HCT116 (cell line): ENCODE data around the gene NPEPL1. TPM values are rescaled to one million over a fixed set of nuclear protein-coding genes. Genes with fewer than 3 reads are reported as not detected.
"Not testable (repeated sequence)": the region's sequence is repeated elsewhere in the genome, so short reads cannot be mapped to it uniquely, and the experiment has no call there.

Source experiments
- ATAC-seq: fragments of 200-7000 bp; cut with Tn5 transposase; 2 replicates; pipeline ENCODE4 v1.9.1; 2020; ENCODE audit warnings: mild to moderate bottlenecking, moderate library complexity
- BruUV-seq: library from RNA; stranded (reverse); fragments of 400-500 nt; replicated peaks from 2 replicates; lab custom pipeline; 2021; lab: Mats Ljungman, UMichigan
- CTCF ChIA-PET: fragments of 300-600 bp; sonication (Branson Sonifier 250); formaldehyde crosslinking; loops from one replicate; lab custom pipeline; 2021; ENCODE audit warnings: antibody characterized with exemption; lab: Charles Lee
- POLR2A ChIA-PET: fragments of 300-600, 350-600 bp; sonication (Branson Sonifier 250); formaldehyde crosslinking; loops from one replicate; lab custom pipeline; 2021; ENCODE audit warnings: antibody characterized with exemption; lab: Charles Lee
- RAD21 ChIA-PET, 2 experiments: fragments of 300-600 bp; sonication (Branson Sonifier 250); formaldehyde crosslinking; loops; one replicate each; lab custom pipeline; 2023; ENCODE audit warnings: low total read pairs in 2 of 2; ENCODE audit not compliant: uncharacterized antibody in 2 of 2, unreplicated experiment in 2 of 2, low non-redundant PET in 1 of 2; lab: Charles Lee
- DNase-seq: peaks from one replicate; pipeline ENCODE4 v3.0.0-alpha.2; 2010; ENCODE audit warnings: low read depth, low spot score
- H2AFZ ChIP-seq: fragments of 200-600 bp; shearing (Covaris generic), sonication (generic); 2 replicates; pipeline ENCODE4 v1.6.1; 2017; ENCODE audit warnings: low read depth, mixed run types, mixed read lengths, antibody characterized with exemption, low read length; ENCODE audit not compliant: poor library complexity, severe bottlenecking
- H3K27ac ChIP-seq: 2 replicates; pipeline ENCODE4 v1.5.1; 2012; ENCODE audit warnings: low read depth, low read length
- H3K27me3 ChIP-seq: fragments of 200-600 bp; sonication (generic); 2 replicates; pipeline ENCODE4 v1.6.1; 2016; ENCODE audit warnings: mixed run types, low read length, mixed read lengths; ENCODE audit not compliant: insufficient read depth
- H3K36me3 ChIP-seq, 2 experiments: fragments of 200-500 bp in 1 of 2; fragments of 200-600 bp in 1 of 2; sonication (Bioruptor generic) in 1 of 2; sonication (generic) in 1 of 2; 2 replicates each; pipeline versions ENCODE4 v1.5.1 to v1.6.1; 2014 to 2016; ENCODE audit warnings: low read length in 2 of 2, inconsistent platforms in 1 of 2, mixed read lengths in 1 of 2, mixed run types in 1 of 2; ENCODE audit not compliant: insufficient read depth in 2 of 2, control insufficient read depth in 1 of 2
- H3K4me1 ChIP-seq, 2 experiments: fragments of 200-600 bp in 1 of 2; sonication (generic) in 1 of 2; 2 replicates each; pipeline versions ENCODE4 v1.5.1 to v1.6.1; 2012 to 2017; ENCODE audit warnings: low read length in 2 of 2, inconsistent platforms in 1 of 2, mild to moderate bottlenecking in 1 of 2, mixed read lengths in 1 of 2, mixed run types in 1 of 2, moderate library complexity in 1 of 2; ENCODE audit not compliant: insufficient read depth in 2 of 2, control insufficient read depth in 1 of 2
- H3K4me2 ChIP-seq: fragments of 200-600 bp; sonication (generic); 2 replicates; pipeline ENCODE4 v1.6.1; 2017; ENCODE audit warnings: mixed run types, low read length, mixed read lengths
- H3K4me3 ChIP-seq, 2 experiments: fragments of 200-600 bp in 1 of 2; sonication (generic) in 1 of 2; replicated peaks in 1 of 2; 2 replicates each; pipeline ENCODE4 v1.5.1; 2011 to 2016; ENCODE audit warnings: low read length in 2 of 2, control low read depth in 1 of 2, low read depth in 1 of 2, mild to moderate bottlenecking in 1 of 2, mixed read lengths in 1 of 2, mixed run types in 1 of 2
- H3K79me2 ChIP-seq: fragments of 200-600 bp; sonication (generic); 2 replicates; pipeline ENCODE4 v1.6.1; 2017; ENCODE audit warnings: mild to moderate bottlenecking, mixed run types, low read length, moderate library complexity, mixed read lengths; ENCODE audit not compliant: insufficient read depth
- H3K9ac ChIP-seq: fragments of 200-600 bp; sonication (generic); 2 replicates; pipeline ENCODE4 v1.6.1; 2016; ENCODE audit warnings: low read length, mixed read lengths
- H3K9me2 ChIP-seq: fragments of 200-600 bp; sonication (generic), shearing (Covaris generic); 2 replicates; pipeline ENCODE4 v1.6.1; 2017; ENCODE audit warnings: mixed run types, mild to moderate bottlenecking, moderate library complexity; ENCODE audit not compliant: insufficient read depth
- H3K9me3 ChIP-seq, 2 experiments: fragments of 200-500 bp in 1 of 2; fragments of 200-600 bp in 1 of 2; sonication (Bioruptor generic) in 1 of 2; sonication (generic) in 1 of 2; 2 replicates each; pipeline ENCODE4 v1.6.1; 2014 to 2017; ENCODE audit warnings: low read length in 2 of 2, mixed read lengths in 2 of 2, inconsistent platforms in 1 of 2, low read depth in 1 of 2, mild to moderate bottlenecking in 1 of 2, mixed run types in 1 of 2, moderate library complexity in 1 of 2; ENCODE audit not compliant: control insufficient read depth in 1 of 2, insufficient read depth in 1 of 2
- H4K20me1 ChIP-seq: fragments of 200-600 bp; sonication (generic), shearing (Covaris generic); 2 replicates; pipeline ENCODE4 v1.6.1; 2017; ENCODE audit warnings: mixed run types, mild to moderate bottlenecking, moderate library complexity; ENCODE audit not compliant: insufficient read depth
- CBX3 ChIP-seq: IDR thresholded peaks from 2 replicates; pipeline ENCODE4 v1.6.1; 2012; ENCODE audit warnings: low read depth
- CEBPB ChIP-seq: IDR thresholded peaks from 2 replicates; pipeline ENCODE4 v1.6.1; 2012; ENCODE audit warnings: low read depth
- EZH2phosphoT487 ChIP-seq: fragments of 200-600 bp; IDR thresholded peaks from 2 replicates; pipeline ENCODE4 v1.6.1; 2018; ENCODE audit warnings: antibody characterized with exemption, borderline replicate concordance
- POLR2AphosphoS5 ChIP-seq: IDR thresholded peaks from 2 replicates; pipeline ENCODE4 v1.6.1; 2011; ENCODE audit warnings: mild to moderate bottlenecking, low read depth, low read length, moderate library complexity
- RAD21 ChIP-seq: IDR thresholded peaks from 2 replicates; pipeline ENCODE4 v1.6.1; 2012; ENCODE audit warnings: low read depth, mild to moderate bottlenecking
- SIN3A ChIP-seq: IDR thresholded peaks from 2 replicates; pipeline ENCODE4 v1.6.1; 2012; ENCODE audit warnings: low read depth
- SP1 ChIP-seq: IDR thresholded peaks from 2 replicates; pipeline ENCODE4 v1.6.1; 2012; ENCODE audit warnings: low read depth
- SRF ChIP-seq: IDR thresholded peaks from 2 replicates; pipeline ENCODE4 v1.6.1; 2012; ENCODE audit warnings: low read depth
- TCF7L2 ChIP-seq: IDR thresholded peaks from 2 replicates; pipeline ENCODE4 v1.7.0; 2011; ENCODE audit warnings: borderline replicate concordance, inconsistent platforms; ENCODE audit not compliant: insufficient read depth, insufficient read length; ENCODE audit errors: extremely low read depth
- ZFX ChIP-seq: fragments of 450-650 bp; IDR thresholded peaks from 2 replicates; pipeline ENCODE4 v1.6.1; 2017
- ZNF274 ChIP-seq: fragments of 200-500 bp; sonication (Bioruptor generic); IDR thresholded peaks from 2 replicates; pipeline ENCODE4 v1.6.1; 2014; ENCODE audit warnings: mild to moderate bottlenecking, low read depth, low read length, inconsistent platforms
- intact Hi-C: fragments of 100-400 bp; cut with micrococcal nuclease; formaldehyde crosslinking; loops from 2 replicates; pipeline ENCODE4 v1.10.0; 2022
- total RNA-seq: library from RNA; stranded (reverse); gene quantifications from one replicate; pipeline ENCODE4 v1.2.1, GENCODE V29; 2021; ENCODE audit not compliant: unreplicated experiment
- TF ChIP-seq, protein P1 (sequence below): IDR thresholded peaks from 2 replicates; pipeline ENCODE4 v1.6.1; 2011; ENCODE audit warnings: mild to moderate bottlenecking, low read length, moderate library complexity; ENCODE audit not compliant: insufficient replicate concordance; ENCODE audit errors: extremely low read depth
- TF ChIP-seq, protein P2 (sequence below), 3 experiments: fragments of 200-600 bp in 1 of 3; sonication (generic) in 1 of 3; IDR thresholded peaks in 2 of 3; conservative IDR thresholded peaks in 1 of 3; 2 replicates each; pipeline ENCODE4 v1.5.1; 2012 to 2017; ENCODE audit warnings: low read depth in 2 of 3, low read length in 2 of 3, antibody characterized with exemption in 1 of 3, borderline replicate concordance in 1 of 3, control low read depth in 1 of 3, mild to moderate bottlenecking in 1 of 3, mixed read lengths in 1 of 3, mixed run types in 1 of 3, moderate library complexity in 1 of 3; ENCODE audit not compliant: insufficient read depth in 1 of 3
- TF ChIP-seq, protein P3 (sequence below): IDR thresholded peaks from 2 replicates; pipeline ENCODE4 v1.6.1; 2012

NPEPL1 gene
- total RNA-seq, 1 experiment from 2014 or later = 16.6 TPM

DNA sequence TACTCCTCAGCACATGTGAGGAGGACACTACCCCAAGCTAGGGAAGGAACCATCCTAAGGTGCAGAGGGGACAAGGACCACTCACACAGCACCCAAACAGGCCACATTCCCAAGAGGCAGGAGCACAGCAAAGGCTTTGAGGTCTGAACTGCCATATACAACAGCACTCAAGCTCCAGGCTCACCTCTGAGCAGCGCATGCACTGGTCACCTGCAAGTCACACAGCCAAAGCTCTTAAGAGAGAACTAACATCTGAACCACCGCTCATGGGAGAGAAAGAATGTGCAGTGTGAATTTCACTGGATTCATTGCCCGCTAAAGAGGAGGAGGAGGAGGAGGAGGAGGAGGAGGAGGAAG is 31.0 kb downstream of the NPEPL1 start:
- intact Hi-C loops = no loop called here

DNA sequence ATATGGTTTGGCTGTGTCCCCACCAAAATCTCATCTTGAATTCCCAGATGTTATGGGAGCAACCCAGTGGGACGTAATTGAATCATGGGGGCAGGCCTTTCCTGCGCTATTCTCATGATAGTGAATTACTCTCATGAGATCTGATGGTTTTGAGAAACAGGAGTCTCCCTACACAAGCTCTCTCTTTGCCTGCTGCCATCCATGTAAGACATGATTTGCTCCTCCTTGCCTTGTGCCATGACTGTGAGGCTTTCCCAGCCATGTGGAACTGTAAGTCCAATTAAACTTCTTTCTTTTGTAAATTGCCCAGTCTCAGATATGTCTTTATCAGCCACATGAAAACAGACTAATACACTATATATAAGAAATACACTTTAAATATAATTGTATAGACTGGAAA is 33.6 kb downstream of the NPEPL1 start:
- DNase-seq, BruUV-seq, intact Hi-C loops, H4K20me1 ChIP-seq, H3K36me3 ChIP-seq, ATAC-seq, H3K27ac ChIP-seq, H3K4me3 ChIP-seq, H3K9ac ChIP-seq, CTCF ChIA-PET, H2AFZ ChIP-seq, POLR2A ChIA-PET, H3K9me3 ChIP-seq, RAD21 ChIA-PET, H3K9me2 ChIP-seq, H3K4me2 ChIP-seq, H3K4me1 ChIP-seq, H3K79me2 ChIP-seq: not testable (repeated sequence)
- H3K27me3 ChIP-seq = peaks cover 15% of the 10 kb centered on the region; the same call in 1 of the 2 replicates

More for the DNA sequence above, 31.0 kb downstream of the NPEPL1 start:
- H3K4me3 ChIP-seq = no peak overlapping the region
- ATAC-seq (no peak), DNase-seq (no peak)
- no peaks in the 10 kb centered on the region for H3K4me1 ChIP-seq
- no peaks in the 10 kb centered on the region for H4K20me1 ChIP-seq
- ChIA-PET RAD21 (no interaction called here), CTCF (no interaction called here), POLR2A (no interaction called here)
- H3K27ac ChIP-seq = no peak overlapping the region
- H3K36me3 ChIP-seq = no peaks in the 10 kb centered on the region
- no peak overlapping the region for H3K9ac ChIP-seq
- no peak overlapping the region for H3K4me2 ChIP-seq
- H3K9me3 ChIP-seq = no peaks in the 10 kb centered on the region
- H3K79me2 ChIP-seq = no peaks in the 10 kb centered on the region
- H3K9me2 ChIP-seq = no peaks in the 10 kb centered on the region
- peaks cover 15% of the 10 kb centered on the region; the same call in 1 of the 2 replicates for H3K27me3 ChIP-seq
- no TSS peak for BruUV-seq
- TF ChIP-seq SIN3A (no peak), EZH2phosphoT487 (no peak), RAD21 (no peak), POLR2AphosphoS5 (no peak), SP1 (no peak), ZNF274 (no peak), TCF7L2 (no peak), ZFX (no peak), CEBPB (no peak), CBX3 (no peak), SRF (no peak)
- TF ChIP-seq, protein P1, sequence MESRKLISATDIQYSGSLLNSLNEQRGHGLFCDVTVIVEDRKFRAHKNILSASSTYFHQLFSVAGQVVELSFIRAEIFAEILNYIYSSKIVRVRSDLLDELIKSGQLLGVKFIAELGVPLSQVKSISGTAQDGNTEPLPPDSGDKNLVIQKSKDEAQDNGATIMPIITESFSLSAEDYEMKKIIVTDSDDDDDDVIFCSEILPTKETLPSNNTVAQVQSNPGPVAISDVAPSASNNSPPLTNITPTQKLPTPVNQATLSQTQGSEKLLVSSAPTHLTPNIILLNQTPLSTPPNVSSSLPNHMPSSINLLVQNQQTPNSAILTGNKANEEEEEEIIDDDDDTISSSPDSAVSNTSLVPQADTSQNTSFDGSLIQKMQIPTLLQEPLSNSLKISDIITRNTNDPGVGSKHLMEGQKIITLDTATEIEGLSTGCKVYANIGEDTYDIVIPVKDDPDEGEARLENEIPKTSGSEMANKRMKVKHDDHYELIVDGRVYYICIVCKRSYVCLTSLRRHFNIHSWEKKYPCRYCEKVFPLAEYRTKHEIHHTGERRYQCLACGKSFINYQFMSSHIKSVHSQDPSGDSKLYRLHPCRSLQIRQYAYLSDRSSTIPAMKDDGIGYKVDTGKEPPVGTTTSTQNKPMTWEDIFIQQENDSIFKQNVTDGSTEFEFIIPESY = no peak
- TF ChIP-seq, protein P2, sequence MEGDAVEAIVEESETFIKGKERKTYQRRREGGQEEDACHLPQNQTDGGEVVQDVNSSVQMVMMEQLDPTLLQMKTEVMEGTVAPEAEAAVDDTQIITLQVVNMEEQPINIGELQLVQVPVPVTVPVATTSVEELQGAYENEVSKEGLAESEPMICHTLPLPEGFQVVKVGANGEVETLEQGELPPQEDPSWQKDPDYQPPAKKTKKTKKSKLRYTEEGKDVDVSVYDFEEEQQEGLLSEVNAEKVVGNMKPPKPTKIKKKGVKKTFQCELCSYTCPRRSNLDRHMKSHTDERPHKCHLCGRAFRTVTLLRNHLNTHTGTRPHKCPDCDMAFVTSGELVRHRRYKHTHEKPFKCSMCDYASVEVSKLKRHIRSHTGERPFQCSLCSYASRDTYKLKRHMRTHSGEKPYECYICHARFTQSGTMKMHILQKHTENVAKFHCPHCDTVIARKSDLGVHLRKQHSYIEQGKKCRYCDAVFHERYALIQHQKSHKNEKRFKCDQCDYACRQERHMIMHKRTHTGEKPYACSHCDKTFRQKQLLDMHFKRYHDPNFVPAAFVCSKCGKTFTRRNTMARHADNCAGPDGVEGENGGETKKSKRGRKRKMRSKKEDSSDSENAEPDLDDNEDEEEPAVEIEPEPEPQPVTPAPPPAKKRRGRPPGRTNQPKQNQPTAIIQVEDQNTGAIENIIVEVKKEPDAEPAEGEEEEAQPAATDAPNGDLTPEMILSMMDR (IDR thresholded peaks at IDR 0.05 in 2 of 3, conservative IDR thresholded peaks at IDR 0.05 in 1 of 3; ENCODE audit: borderline replicate concordance in 1 of 3, insufficient read depth in 1 of 3, low read depth in 2 of 3, low read length in 2 of 3) = no peak
- TF ChIP-seq, protein P3, sequence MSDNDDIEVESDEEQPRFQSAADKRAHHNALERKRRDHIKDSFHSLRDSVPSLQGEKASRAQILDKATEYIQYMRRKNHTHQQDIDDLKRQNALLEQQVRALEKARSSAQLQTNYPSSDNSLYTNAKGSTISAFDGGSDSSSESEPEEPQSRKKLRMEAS = no peak
- H2AFZ ChIP-seq = no peak overlapping the region
